ENCODE measurements around the gene CDCA7L.

DNA sequence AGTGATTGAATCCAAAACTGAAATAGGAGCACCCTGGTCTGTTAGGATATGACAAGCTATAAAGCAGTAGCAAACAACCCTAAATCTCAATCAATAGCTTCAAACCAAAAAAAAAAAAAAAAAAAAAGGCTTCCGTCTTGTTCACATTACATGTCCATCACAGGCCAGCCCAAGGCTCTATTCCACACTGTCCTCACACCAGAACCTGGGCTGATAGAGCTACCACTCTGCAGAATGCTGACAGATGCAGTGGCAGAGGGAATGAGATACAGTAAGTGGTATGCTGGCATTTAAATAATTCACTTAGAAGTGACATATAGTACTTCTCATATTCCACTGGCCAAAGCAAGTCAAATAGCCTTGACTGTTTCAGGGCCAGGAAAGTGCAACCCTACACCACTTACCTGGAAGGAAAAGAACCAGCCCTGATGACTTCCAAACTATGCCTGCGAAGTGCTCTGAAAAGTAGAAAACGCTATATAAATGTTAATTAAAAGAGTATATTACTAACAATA, 5.8 kb downstream of the CDCA7L start:
- TF ChIP-seq SIN3A (IDR thresholded peaks at IDR 0.05; ENCODE audit: borderline replicate concordance, low read depth, low read length) = no peak
- no peak for TF ChIP-seq GABPA (IDR thresholded peaks at IDR 0.05; ENCODE audit: low read depth)
- TF ChIP-seq, protein P1, sequence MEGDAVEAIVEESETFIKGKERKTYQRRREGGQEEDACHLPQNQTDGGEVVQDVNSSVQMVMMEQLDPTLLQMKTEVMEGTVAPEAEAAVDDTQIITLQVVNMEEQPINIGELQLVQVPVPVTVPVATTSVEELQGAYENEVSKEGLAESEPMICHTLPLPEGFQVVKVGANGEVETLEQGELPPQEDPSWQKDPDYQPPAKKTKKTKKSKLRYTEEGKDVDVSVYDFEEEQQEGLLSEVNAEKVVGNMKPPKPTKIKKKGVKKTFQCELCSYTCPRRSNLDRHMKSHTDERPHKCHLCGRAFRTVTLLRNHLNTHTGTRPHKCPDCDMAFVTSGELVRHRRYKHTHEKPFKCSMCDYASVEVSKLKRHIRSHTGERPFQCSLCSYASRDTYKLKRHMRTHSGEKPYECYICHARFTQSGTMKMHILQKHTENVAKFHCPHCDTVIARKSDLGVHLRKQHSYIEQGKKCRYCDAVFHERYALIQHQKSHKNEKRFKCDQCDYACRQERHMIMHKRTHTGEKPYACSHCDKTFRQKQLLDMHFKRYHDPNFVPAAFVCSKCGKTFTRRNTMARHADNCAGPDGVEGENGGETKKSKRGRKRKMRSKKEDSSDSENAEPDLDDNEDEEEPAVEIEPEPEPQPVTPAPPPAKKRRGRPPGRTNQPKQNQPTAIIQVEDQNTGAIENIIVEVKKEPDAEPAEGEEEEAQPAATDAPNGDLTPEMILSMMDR (IDR thresholded peaks at IDR 0.05) = no peak
- no peak for TF ChIP-seq POLR2AphosphoS5 (IDR thresholded peaks at IDR 0.05; ENCODE audit: low read depth, low read length)
- TF ChIP-seq RFX5 (IDR thresholded peaks at IDR 0.05; ENCODE audit: low read length) = no peak
